Ishikawa (cell line): ENCODE measurements around the gene CACNB4.

Source experiments
- CEBPB ChIP-seq: IDR thresholded peaks from 2 replicates; pipeline ENCODE4 v1.6.1; 2012
- CREB1 ChIP-seq: IDR thresholded peaks from 2 replicates; pipeline ENCODE4 v1.6.1; 2012; ENCODE audit warnings: low read depth
- EGR1 ChIP-seq: IDR thresholded peaks from 2 replicates; pipeline ENCODE4 v1.6.1; 2012
- EP300 ChIP-seq: IDR thresholded peaks from 2 replicates; pipeline ENCODE4 v1.6.1; 2012; ENCODE audit warnings: borderline replicate concordance
- FOXM1 ChIP-seq: IDR thresholded peaks from 2 replicates; pipeline ENCODE4 v1.6.1; 2012; ENCODE audit warnings: low read depth, borderline replicate concordance
- NFIC ChIP-seq: IDR thresholded peaks from 2 replicates; pipeline ENCODE4 v1.6.1; 2012
- RAD21 ChIP-seq: IDR thresholded peaks from 2 replicates; pipeline ENCODE4 v1.6.1; 2012; ENCODE audit warnings: low read depth
- TAF1 ChIP-seq: IDR thresholded peaks from 2 replicates; pipeline ENCODE4 v1.6.1; 2012; ENCODE audit warnings: low read depth, mild to moderate bottlenecking
- TCF12 ChIP-seq: IDR thresholded peaks from 2 replicates; pipeline ENCODE4 v1.6.1; 2012; ENCODE audit warnings: low read depth
- TEAD4 ChIP-seq: IDR thresholded peaks from 2 replicates; pipeline ENCODE4 v1.6.1; 2012
- YY1 ChIP-seq: IDR thresholded peaks from 2 replicates; pipeline ENCODE4 v1.6.1; 2012; ENCODE audit warnings: low read depth
- ZBTB7A ChIP-seq: IDR thresholded peaks from 2 replicates; pipeline ENCODE4 v1.6.1; 2012; ENCODE audit warnings: low read depth
- TF ChIP-seq, protein P1 (sequence below): IDR thresholded peaks from 2 replicates; pipeline ENCODE4 v1.6.1; 2012; ENCODE audit warnings: low read depth, mild to moderate bottlenecking
- TF ChIP-seq, protein P2 (sequence below): IDR thresholded peaks from 2 replicates; pipeline ENCODE4 v1.6.1; 2012
- TF ChIP-seq, protein P3 (sequence below): IDR thresholded peaks from 2 replicates; pipeline ENCODE4 v1.6.1; 2012

CACNB4 gene

DNA sequence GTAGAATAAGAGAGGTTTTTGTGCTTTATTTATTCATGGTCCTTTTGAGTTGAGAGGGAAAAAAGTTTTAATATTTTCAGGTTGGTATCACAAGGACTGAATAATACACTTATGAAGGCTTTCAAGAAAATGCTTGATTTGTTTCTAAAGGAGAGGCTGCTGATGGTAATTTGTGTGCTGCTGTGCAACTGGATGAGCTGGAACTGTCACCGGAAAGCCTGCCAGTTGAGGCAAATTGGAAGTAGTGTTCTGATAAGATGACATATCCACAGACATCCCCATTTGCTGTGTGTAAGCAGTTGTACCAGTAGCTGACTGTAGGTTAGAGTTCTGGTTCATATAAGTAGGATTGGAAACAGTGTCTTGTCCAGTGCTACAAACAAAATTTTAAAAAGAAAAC is 21.6 kb upstream of the CACNB4 start:
- TF ChIP-seq FOXM1, result no peak
- TF ChIP-seq CREB1, result no peak
- TF ChIP-seq ZBTB7A, result no peak
- TF ChIP-seq EGR1, result no peak
- TF ChIP-seq, protein P1, sequence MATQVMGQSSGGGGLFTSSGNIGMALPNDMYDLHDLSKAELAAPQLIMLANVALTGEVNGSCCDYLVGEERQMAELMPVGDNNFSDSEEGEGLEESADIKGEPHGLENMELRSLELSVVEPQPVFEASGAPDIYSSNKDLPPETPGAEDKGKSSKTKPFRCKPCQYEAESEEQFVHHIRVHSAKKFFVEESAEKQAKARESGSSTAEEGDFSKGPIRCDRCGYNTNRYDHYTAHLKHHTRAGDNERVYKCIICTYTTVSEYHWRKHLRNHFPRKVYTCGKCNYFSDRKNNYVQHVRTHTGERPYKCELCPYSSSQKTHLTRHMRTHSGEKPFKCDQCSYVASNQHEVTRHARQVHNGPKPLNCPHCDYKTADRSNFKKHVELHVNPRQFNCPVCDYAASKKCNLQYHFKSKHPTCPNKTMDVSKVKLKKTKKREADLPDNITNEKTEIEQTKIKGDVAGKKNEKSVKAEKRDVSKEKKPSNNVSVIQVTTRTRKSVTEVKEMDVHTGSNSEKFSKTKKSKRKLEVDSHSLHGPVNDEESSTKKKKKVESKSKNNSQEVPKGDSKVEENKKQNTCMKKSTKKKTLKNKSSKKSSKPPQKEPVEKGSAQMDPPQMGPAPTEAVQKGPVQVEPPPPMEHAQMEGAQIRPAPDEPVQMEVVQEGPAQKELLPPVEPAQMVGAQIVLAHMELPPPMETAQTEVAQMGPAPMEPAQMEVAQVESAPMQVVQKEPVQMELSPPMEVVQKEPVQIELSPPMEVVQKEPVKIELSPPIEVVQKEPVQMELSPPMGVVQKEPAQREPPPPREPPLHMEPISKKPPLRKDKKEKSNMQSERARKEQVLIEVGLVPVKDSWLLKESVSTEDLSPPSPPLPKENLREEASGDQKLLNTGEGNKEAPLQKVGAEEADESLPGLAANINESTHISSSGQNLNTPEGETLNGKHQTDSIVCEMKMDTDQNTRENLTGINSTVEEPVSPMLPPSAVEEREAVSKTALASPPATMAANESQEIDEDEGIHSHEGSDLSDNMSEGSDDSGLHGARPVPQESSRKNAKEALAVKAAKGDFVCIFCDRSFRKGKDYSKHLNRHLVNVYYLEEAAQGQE, result no peak
- no peak for TF ChIP-seq TAF1
- TF ChIP-seq TCF12, result no peak
- no peak for TF ChIP-seq YY1
- TF ChIP-seq RAD21, result no peak
- TF ChIP-seq TEAD4, result no peak
- TF ChIP-seq EP300, result no peak
- TF ChIP-seq CEBPB, result no peak
- no peak for TF ChIP-seq NFIC
- TF ChIP-seq, protein P2, sequence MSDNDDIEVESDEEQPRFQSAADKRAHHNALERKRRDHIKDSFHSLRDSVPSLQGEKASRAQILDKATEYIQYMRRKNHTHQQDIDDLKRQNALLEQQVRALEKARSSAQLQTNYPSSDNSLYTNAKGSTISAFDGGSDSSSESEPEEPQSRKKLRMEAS, result no peak
- TF ChIP-seq, protein P3, sequence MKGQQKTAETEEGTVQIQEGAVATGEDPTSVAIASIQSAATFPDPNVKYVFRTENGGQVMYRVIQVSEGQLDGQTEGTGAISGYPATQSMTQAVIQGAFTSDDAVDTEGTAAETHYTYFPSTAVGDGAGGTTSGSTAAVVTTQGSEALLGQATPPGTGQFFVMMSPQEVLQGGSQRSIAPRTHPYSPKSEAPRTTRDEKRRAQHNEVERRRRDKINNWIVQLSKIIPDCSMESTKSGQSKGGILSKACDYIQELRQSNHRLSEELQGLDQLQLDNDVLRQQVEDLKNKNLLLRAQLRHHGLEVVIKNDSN, result no peak

DNA sequence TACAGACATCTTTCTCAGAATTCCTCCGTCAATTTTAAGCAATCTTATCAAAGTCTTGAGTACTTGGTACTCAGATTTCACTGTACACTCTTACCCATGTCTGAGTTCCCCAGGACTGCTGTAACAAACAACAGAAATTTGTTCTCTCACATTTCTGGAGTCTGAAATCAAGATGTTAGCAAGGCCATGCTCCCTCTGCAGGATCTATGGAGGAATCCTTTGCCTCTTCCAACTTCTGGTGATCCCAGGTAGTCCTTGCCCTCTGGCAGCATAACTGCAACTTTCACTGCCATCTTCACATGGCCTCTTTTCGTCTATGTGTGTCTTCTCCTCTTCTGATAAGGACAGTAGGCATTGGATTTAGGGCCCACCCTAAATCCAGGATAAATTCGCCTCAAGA is 17.1 kb upstream of the CACNB4 start:
- TF ChIP-seq EP300 (no peak), TCF12 (no peak), TAF1 (no peak), YY1 (no peak), CREB1 (no peak), TEAD4 (no peak), FOXM1 (no peak), NFIC (no peak), RAD21 (no peak), EGR1 (no peak)

DNA sequence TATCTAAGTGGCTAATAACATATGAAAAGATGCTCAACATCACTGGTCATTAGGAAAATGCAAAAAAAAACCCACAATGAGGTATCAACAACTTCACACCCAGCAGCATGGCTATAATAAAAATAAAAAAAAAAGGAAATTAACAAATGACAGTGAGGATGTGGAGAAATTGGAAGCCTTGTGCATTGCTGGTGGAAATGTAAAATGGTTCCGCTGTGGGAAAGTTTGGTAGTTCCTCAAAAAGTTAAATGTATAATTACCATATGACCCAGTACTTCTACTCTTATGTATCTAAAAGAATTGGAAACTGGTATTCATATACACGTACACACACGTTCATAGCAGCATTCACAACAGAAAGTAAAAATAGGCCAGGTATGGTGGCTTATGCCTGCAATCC is 15.5 kb upstream of the CACNB4 start:
- TF ChIP-seq TCF12 (no peak), NFIC (no peak), TEAD4 (no peak), TAF1 (no peak)

DNA sequence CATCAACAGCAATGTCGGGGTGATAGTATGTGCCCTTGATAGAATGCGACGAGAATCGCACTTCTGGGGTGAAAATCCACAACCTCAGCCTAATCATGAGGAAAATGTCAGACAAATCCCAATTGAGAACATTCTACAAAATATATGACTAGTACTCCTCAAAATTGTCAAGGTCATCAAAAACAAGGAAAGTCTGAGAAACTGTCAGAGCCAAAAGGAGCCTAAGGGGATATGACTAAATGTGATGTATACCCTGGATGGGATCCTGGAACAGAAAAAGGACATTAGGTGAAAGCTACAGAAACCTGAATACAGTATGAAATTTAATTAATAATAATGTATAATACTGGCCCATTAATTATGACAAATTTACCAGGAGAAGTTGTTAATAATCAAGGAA is 7.6 kb upstream of the CACNB4 start:
- TF ChIP-seq, protein P3, result no peak
- no peak for TF ChIP-seq TEAD4
- no peak for TF ChIP-seq TAF1
- TF ChIP-seq, protein P1, result no peak
- TF ChIP-seq ZBTB7A, result no peak
- no peak for TF ChIP-seq CEBPB
- TF ChIP-seq EP300, result no peak
- no peak for TF ChIP-seq EGR1
- TF ChIP-seq YY1, result no peak
- TF ChIP-seq TCF12, result no peak
- TF ChIP-seq, protein P2, result no peak
- no peak for TF ChIP-seq RAD21

DNA sequence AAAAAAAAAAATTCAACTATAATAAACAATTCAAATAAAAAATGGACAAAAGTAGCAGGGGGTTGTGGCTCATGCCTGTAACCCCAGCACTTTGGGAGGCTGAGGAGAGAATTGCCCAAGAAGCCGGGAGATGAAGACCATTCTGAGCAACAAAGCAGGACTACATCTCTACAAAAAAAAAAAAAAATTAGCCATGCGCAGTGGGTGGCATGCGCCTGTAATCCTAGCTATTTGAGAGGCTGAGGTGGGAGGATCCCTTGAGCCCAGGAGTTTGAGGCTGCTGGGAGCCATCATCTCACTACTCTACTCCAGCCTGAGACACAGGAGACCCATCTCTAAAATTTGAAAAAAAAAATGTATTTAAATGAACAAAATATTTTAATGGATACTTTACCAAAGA is 4.4 kb upstream of the CACNB4 start:
- TF ChIP-seq ZBTB7A (no peak), FOXM1 (no peak), TEAD4 (no peak), TCF12 (no peak), NFIC (no peak)
- TF ChIP-seq, protein P1, result no peak
